ENCODE results near the gene WAC. TPM values are rescaled to one million over a fixed set of nuclear protein-coding genes. Genes with fewer than 3 reads are reported as not detected.
"Not testable (repeated sequence)": the region's sequence is repeated elsewhere in the genome, so short reads cannot be mapped to it uniquely, and the experiment has no call there.

WAC gene
- total RNA-seq, 4 donors from 2014 or later, result 55.7 to 83.4 (median 69.6) TPM

DNA sequence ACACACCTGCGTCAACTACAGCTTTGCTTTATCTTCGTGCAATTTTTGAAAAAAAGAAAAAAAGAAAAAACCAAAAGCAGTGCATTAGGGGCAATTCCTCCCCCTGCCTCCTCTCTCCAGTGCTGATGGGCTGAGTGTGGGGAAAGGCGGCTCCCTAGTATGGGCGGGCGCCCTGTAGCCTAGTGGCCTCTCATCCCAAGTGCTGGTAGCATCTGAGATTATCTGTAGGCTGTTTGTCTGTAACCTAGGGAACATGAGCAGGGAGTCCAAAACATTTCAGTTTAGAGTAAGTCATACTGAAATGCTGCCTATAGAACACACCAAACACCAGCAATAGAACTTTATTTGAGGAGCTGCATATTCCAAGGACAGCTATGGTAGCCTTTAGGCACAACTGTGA is 119.8 kb downstream of the WAC start:
- H3K9me3 ChIP-seq, result no peaks in the 10 kb centered on the region
- H3K4me3 ChIP-seq, result no peak overlapping the region
- no peak overlapping the region for H3K27ac ChIP-seq
- H3K4me1 ChIP-seq, result no peaks in the 10 kb centered on the region
- in situ Hi-C loops (cut with MboI; ENCODE audit: low sequenced_read_pairs in 4 of 4), result no loop called here
- H3K27me3 ChIP-seq, result no peaks in the 10 kb centered on the region
- ATAC-seq (no peak), DNase-seq (no peak)
- H3K36me3 ChIP-seq, result no peaks in the 10 kb centered on the region
- TF ChIP-seq, protein P1, sequence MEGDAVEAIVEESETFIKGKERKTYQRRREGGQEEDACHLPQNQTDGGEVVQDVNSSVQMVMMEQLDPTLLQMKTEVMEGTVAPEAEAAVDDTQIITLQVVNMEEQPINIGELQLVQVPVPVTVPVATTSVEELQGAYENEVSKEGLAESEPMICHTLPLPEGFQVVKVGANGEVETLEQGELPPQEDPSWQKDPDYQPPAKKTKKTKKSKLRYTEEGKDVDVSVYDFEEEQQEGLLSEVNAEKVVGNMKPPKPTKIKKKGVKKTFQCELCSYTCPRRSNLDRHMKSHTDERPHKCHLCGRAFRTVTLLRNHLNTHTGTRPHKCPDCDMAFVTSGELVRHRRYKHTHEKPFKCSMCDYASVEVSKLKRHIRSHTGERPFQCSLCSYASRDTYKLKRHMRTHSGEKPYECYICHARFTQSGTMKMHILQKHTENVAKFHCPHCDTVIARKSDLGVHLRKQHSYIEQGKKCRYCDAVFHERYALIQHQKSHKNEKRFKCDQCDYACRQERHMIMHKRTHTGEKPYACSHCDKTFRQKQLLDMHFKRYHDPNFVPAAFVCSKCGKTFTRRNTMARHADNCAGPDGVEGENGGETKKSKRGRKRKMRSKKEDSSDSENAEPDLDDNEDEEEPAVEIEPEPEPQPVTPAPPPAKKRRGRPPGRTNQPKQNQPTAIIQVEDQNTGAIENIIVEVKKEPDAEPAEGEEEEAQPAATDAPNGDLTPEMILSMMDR (IDR thresholded peaks at IDR 0.05 in 4 of 5, conservative IDR thresholded peaks at IDR 0.05 in 1 of 5), result no peak
- no peak for TF ChIP-seq POLR2A (IDR thresholded peaks at IDR 0.05)
- intact Hi-C loops (cut with DNase I; ENCODE audit: low total_unique reads), result no loop called here

DNA sequence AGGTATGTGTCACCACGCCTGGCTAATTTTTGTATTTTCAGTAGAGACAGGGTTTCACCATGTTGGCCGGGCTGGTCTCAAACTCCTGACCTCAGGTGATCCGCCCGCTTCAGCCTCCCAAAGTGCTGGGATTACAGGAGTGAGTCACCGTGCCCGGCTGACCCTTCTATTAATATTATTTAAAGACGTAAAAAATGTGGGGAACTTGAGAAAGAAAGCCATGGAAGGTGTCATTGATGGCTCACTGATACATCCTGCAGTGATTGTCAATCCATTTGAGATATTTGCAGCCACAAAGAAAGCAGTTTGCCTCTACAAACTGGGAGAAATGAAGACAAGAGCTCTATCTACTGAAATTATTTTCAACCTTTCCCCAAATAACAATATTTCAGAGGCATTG is 125.9 kb downstream of the WAC start:
- intact Hi-C loops (cut with DNase I; ENCODE audit: low total_unique reads); H3K36me3 ChIP-seq; DNase-seq; H3K27ac ChIP-seq; ATAC-seq; H3K4me1 ChIP-seq; H3K27me3 ChIP-seq; H3K4me3 ChIP-seq; in situ Hi-C loops (cut with MboI; ENCODE audit: low sequenced_read_pairs in 4 of 4); H3K9me3 ChIP-seq: not testable (repeated sequence)

DNA sequence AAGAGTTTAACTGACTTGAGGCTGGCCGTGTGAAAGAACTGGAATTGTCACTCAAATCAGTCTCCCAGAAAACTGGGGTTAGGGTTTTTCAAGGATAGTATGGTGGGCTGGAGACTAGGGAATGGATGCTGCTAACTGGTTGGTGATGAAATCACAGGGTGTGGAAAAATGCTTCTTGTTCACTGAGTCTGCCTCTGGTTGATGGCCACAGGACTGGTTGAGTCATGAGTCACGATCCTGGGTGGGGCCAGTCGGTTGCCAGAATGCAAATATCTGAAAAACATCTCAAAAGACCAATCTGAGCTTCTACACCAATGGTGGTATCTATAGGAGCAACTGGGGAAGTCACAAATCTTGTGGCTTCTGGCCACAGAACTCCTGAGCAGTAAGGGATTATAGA is 128.1 kb downstream of the WAC start:
- no peak for ATAC-seq
- H3K4me3 ChIP-seq, result no peak overlapping the region

DNA sequence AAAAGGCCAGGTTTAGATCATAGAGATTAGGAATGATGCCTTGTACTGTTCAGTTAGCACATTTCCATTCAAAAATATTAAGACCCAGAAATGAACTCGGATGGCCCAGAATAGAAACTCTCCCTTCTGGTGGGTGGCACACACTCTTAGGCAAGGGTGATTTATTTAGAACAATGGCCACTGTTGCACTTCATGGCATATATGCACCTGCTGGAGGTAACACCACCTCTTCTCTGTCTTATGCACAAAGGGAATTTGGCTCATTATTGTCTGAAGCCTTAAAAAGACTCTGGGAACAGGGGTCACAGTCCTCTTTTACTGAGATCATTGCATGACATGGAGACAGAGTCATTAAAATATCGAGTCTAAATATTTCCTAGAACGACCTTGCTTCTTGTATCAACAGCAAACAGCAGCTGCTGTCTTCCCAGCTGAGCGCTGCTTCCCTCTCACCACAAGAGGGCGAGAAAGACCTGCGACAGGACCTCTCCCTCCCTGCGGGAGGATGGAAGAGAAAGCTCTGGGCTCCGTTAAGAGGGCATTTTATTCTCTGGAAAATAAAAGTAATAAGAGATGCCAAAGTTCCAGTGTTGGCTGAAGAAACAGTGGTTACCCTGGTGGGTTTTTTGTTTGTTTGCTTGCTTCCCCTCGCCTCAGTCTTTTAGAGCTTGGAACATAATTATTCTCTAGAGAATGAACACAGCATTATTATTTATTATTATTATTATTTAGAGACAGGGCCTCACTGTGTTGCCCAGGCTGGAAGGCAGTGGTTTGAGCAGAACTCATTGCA is 130.9 kb downstream of the WAC start:
- no peak overlapping the region for H3K4me3 ChIP-seq
- peaks cover 11 to 15% (median 14%) of the 10 kb centered on the region in 3 donors for H3K27me3 ChIP-seq
- H3K9me3 ChIP-seq, result no peaks in the 10 kb centered on the region
- in situ Hi-C loops (cut with MboI; ENCODE audit: low sequenced_read_pairs in 4 of 4), result loop anchor here (5.0 to 10.0 kb wide), 2 partner anchors 329 to 641 kb away; no protein-coding TSS in a partner anchor
- intact Hi-C loops (cut with DNase I; ENCODE audit: low total_unique reads), result loop anchor here (1.0 to 5.0 kb wide), 3 partner anchors 328 to 641 kb away; no protein-coding TSS in a partner anchor
- ATAC-seq (peak; percentile 83 to 93), DNase-seq (peak; percentile 59 to 62)
- peaks cover 4 to 7% of the 10 kb centered on the region in 2 donors for H3K4me1 ChIP-seq
- no peak for TF ChIP-seq POLR2A (IDR thresholded peaks at IDR 0.05)
- TF ChIP-seq, protein P1 (IDR thresholded peaks at IDR 0.05 in 4 of 5, conservative IDR thresholded peaks at IDR 0.05 in 1 of 5), result peak; percentile 85 to 96 (median 88)
- no peaks in the 10 kb centered on the region for H3K36me3 ChIP-seq
- no peak overlapping the region for H3K27ac ChIP-seq

More for the DNA sequence above, 128.1 kb downstream of the WAC start:
- Histone ChIP-seq H3K4me1 (peaks cover 0 to 3% of the 10 kb centered on the region in 2 donors), H3K27ac (no peak overlapping the region), H3K9me3 (no peaks in the 10 kb centered on the region), H3K36me3 (no peaks in the 10 kb centered on the region), H3K27me3 (no peaks in the 10 kb centered on the region)
- in situ Hi-C loops (cut with MboI; ENCODE audit: low sequenced_read_pairs in 4 of 4), result loop anchor here (5.0 to 10.0 kb wide), 2 partner anchors 331 to 644 kb away; no protein-coding TSS in a partner anchor
- TF ChIP-seq, protein P1 (IDR thresholded peaks at IDR 0.05 in 4 of 5, conservative IDR thresholded peaks at IDR 0.05 in 1 of 5), result no peak
- no peak for TF ChIP-seq POLR2A (IDR thresholded peaks at IDR 0.05)
- DNase-seq, result no peak
- intact Hi-C loops (cut with DNase I; ENCODE audit: low total_unique reads), result loop anchor here (5.0 kb wide), 1 partner anchor 471 kb away; no protein-coding TSS in a partner anchor

DNA sequence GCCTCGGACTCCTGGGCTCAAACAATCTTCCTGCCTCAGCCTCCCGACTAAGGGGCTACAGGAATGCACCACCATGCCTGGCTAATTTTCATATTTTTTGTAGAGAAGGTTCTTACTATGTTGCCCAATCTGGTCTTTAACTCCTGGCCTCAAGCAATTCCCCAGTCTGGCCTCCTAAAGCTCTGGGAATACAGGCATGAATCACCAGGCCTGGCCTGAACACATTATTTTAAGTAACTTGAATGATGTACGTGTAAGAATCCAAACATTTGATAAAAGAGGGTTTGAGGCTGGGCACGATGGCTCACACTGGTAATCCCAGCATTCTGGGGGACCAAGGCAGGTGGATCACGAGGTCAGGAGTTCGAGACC is 131.4 kb downstream of the WAC start:
- intact Hi-C loops (cut with DNase I; ENCODE audit: low total_unique reads), result loop anchor here (1.0 to 5.0 kb wide), 2 partner anchors 327 to 468 kb away; no protein-coding TSS in a partner anchor
- TF ChIP-seq, protein P1 (IDR thresholded peaks at IDR 0.05 in 4 of 5, conservative IDR thresholded peaks at IDR 0.05 in 1 of 5), result no peak
- no peak for TF ChIP-seq POLR2A (IDR thresholded peaks at IDR 0.05)
- in situ Hi-C loops (cut with MboI; ENCODE audit: low sequenced_read_pairs in 4 of 4), result loop anchor here (5.0 to 10.0 kb wide), 2 partner anchors 328 to 640 kb away; no protein-coding TSS in a partner anchor
- Histone ChIP-seq H3K36me3 (no peaks in the 10 kb centered on the region), H3K27me3 (peaks cover 17 to 21% (median 19%) of the 10 kb centered on the region in 3 donors), H3K27ac (no peak overlapping the region), H3K4me1 (peaks cover 4 to 12% of the 10 kb centered on the region in 2 donors), H3K9me3 (no peaks in the 10 kb centered on the region), H3K4me3 (no peak overlapping the region)
- DNase-seq (no peak), ATAC-seq (no peak)

Data from gastrocnemius medialis (tissue), 4 donors.